ENCODE results near the gene CAPN14.

CAPN14 gene

GRCh38 chr2:31249009-31249690, 31.8 kb upstream of the CAPN14 start:
- H3K27ac ChIP-seq, result no peak overlapping the region

DNA sequence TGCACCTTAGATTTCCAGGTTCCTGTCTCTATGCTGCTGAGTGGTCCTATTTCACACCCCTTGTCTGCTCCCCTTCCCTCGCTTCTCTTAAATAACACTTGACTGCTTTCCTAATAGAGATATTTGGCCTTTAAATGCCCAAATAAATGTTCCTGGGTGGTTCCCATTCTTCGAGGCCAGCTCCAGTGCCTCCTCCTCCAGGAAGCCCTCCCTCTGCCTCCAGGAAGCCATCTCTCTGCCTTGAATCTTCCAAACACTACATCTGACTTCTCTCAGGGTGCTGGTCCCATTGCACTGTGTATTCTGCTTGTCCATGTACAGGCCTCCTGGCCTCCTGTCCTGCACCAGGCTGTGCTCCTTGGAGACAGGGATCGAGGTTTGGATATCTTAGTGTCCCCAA, 30.8 kb upstream of the CAPN14 start:
- H3K27ac ChIP-seq, result no peak overlapping the region
- TF ChIP-seq, protein P1, sequence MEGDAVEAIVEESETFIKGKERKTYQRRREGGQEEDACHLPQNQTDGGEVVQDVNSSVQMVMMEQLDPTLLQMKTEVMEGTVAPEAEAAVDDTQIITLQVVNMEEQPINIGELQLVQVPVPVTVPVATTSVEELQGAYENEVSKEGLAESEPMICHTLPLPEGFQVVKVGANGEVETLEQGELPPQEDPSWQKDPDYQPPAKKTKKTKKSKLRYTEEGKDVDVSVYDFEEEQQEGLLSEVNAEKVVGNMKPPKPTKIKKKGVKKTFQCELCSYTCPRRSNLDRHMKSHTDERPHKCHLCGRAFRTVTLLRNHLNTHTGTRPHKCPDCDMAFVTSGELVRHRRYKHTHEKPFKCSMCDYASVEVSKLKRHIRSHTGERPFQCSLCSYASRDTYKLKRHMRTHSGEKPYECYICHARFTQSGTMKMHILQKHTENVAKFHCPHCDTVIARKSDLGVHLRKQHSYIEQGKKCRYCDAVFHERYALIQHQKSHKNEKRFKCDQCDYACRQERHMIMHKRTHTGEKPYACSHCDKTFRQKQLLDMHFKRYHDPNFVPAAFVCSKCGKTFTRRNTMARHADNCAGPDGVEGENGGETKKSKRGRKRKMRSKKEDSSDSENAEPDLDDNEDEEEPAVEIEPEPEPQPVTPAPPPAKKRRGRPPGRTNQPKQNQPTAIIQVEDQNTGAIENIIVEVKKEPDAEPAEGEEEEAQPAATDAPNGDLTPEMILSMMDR (conservative IDR thresholded peaks at IDR 0.05), result no peak
- TF ChIP-seq ZFX (IDR thresholded peaks at IDR 0.05), result no peak

More at GRCh38 chr2:31249009-31249690, 31.8 kb upstream of the CAPN14 start:
- TF ChIP-seq, protein P1 (conservative IDR thresholded peaks at IDR 0.05), result no peak
- no peak for TF ChIP-seq ZFX (IDR thresholded peaks at IDR 0.05)

- no peak for TF ChIP-seq ZFX (IDR thresholded peaks at IDR 0.05)
- TF ChIP-seq, protein P1 (conservative IDR thresholded peaks at IDR 0.05), result no peak
- H3K27ac ChIP-seq, result no peak overlapping the region
Measured at GRCh38 chr2:31247711-31248110, 30.4 kb upstream of the CAPN14 start.

DNA sequence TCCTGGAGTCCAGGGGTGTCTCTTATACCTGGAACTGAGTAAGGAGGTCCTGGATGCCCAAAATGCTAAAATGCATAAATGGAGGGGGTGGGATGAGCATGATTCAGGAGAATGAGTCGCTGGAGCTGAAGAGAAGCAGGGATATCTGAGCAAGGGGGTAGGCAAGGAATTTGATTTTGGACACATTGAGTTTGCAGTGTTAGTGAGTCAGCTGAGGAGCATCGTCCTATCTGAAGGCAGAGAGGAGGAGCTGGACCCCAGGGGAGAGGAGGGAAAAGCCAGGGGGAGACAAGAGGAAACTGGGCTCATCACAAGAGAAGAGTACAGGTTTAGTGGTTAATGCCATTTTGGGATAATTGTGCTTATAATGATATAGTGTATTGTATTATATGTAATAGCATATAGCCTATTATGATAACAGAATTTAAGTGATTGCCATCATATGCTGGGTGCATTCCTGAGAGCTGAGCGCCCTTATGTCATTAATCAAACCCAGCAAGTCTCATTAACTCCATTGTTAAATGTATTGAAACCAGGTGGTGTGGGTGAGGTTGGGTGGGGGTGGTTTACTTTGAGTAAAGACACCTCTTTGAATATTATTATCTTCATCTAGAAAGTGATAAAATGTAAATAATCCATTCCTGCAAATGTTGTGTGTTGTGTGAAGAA, 29.0 kb upstream of the CAPN14 start:
- TF ChIP-seq, protein P1 (conservative IDR thresholded peaks at IDR 0.05), result no peak
- TF ChIP-seq ZFX (IDR thresholded peaks at IDR 0.05), result no peak
- no peak overlapping the region for H3K27ac ChIP-seq

- no peak overlapping the region for H3K27ac ChIP-seq
- TF ChIP-seq, protein P1 (conservative IDR thresholded peaks at IDR 0.05), result no peak
- TF ChIP-seq ZFX (IDR thresholded peaks at IDR 0.05), result no peak
Measured at GRCh38 chr2:31244101-31244500, 26.8 kb upstream of the CAPN14 start.

- no peak overlapping the region for H3K27ac ChIP-seq
- TF ChIP-seq ZFX (IDR thresholded peaks at IDR 0.05), result no peak
- TF ChIP-seq, protein P1 (conservative IDR thresholded peaks at IDR 0.05), result no peak
Measured at GRCh38 chr2:31243053-31243452, 25.7 kb upstream of the CAPN14 start.

DNA sequence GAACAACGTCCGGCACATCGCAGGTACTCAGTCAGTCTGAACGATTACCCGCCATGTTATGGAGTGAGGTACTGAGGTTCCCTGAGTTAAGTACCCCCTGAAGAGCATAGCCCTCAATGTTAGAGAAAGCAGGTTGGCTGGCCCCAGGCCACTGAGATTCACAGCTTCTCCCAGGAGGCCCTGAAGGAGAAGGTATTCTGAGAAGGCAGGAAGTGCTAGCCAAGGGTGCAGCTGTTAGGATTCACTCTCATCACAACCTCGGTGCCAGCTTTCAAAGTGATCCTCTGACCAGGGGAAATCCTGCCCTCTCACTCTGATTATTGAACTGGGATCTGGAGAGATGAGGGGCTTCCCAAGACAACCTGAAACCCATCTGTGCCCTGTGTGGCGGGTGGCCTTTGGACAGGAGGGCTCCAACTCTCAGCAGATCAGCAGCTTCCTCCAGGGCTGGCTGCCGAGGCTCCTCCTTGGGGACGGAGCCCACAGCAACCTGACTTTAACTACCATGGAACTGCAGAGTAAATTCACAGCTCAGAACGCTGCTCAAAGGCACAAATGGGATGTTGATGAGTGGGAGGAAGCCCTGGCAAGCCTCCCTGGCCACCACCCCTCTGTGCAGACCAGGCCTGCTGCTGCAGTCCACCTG, 24.4 kb upstream of the CAPN14 start:
- H3K27ac ChIP-seq, result no peak overlapping the region
- TF ChIP-seq, protein P1 (conservative IDR thresholded peaks at IDR 0.05), result no peak
- TF ChIP-seq ZFX (IDR thresholded peaks at IDR 0.05), result no peak

Data from C4-2B (cell line).